ENCODE data around the gene HSPBP1. TPM values are rescaled to one million over a fixed set of nuclear protein-coding genes. Genes with fewer than 3 reads are reported as not detected.
A peak's percentile ranks its signal among the peaks of the same experiment; 100 is the strongest.

Gene HSPBP1
- total RNA-seq, 2 donors from 2014 or later, result 29.0 to 82.3 TPM

GRCh38 chr19:55248166-55248675 is 31.7 kb downstream of the HSPBP1 start:
- Histone ChIP-seq H3K27ac (peak overlapping the region; percentile 56), H3K9me3 (no peaks in the 10 kb centered on the region), H3K9ac (ENCODE audit: low read depth in 2 of 2, low read length in 2 of 2) (peak overlapping the region in 1 of 2 donors; percentile 22), H3K27me3 (no peaks in the 10 kb centered on the region), H3K4me1 (peaks cover 15% of the 10 kb centered on the region), H3K36me3 (no peaks in the 10 kb centered on the region), H3K4me3 (no peak overlapping the region)
- no peak for DNase-seq
- TF ChIP-seq CTCF (IDR thresholded peaks at IDR 0.05), result no peak
- intact Hi-C loops (cut with DNase I), result no loop called here

GRCh38 chr19:55247621-55248099 is 32.2 kb downstream of the HSPBP1 start:
- Histone ChIP-seq H3K9ac (ENCODE audit: low read depth in 2 of 2, low read length in 2 of 2) (peak overlapping the region in 1 of 2 donors; percentile 22), H3K36me3 (peaks cover 2% of the 10 kb centered on the region), H3K27ac (peak overlapping the region; percentile 56), H3K4me1 (peaks cover 15% of the 10 kb centered on the region), H3K4me3 (no peak overlapping the region), H3K9me3 (no peaks in the 10 kb centered on the region), H3K27me3 (no peaks in the 10 kb centered on the region)
- DNase-seq, result peak; percentile 75
- intact Hi-C loops (cut with DNase I), result no loop called here
- no peak for TF ChIP-seq CTCF (IDR thresholded peaks at IDR 0.05)

- H3K4me3 ChIP-seq, result no peak overlapping the region
- H3K36me3 ChIP-seq, result peaks cover 9% of the 10 kb centered on the region
- peaks cover 15% of the 10 kb centered on the region for H3K4me1 ChIP-seq
- no peak for DNase-seq
- TF ChIP-seq CTCF (IDR thresholded peaks at IDR 0.05), result no peak
- H3K27me3 ChIP-seq, result no peaks in the 10 kb centered on the region
- no peak overlapping the region for H3K27ac ChIP-seq
- H3K9me3 ChIP-seq, result no peaks in the 10 kb centered on the region
- no peak overlapping the region for H3K9ac ChIP-seq (ENCODE audit: low read depth in 2 of 2, low read length in 2 of 2)
- intact Hi-C loops (cut with DNase I), result no loop called here
Observed at GRCh38 chr19:55246462-55247451, 33.2 kb downstream of the HSPBP1 start.

- Histone ChIP-seq H3K27ac (no peak overlapping the region), H3K4me3 (no peak overlapping the region), H3K4me1 (peaks cover 15% of the 10 kb centered on the region), H3K27me3 (no peaks in the 10 kb centered on the region), H3K36me3 (peaks cover 15% of the 10 kb centered on the region), H3K9me3 (no peaks in the 10 kb centered on the region), H3K9ac (ENCODE audit: low read depth in 2 of 2, low read length in 2 of 2) (no peak overlapping the region)
- no peak for DNase-seq
- intact Hi-C loops (cut with DNase I), result no loop called here
- no peak for TF ChIP-seq CTCF (IDR thresholded peaks at IDR 0.05)
Observed at GRCh38 chr19:55245236-55245904, 34.5 kb downstream of the HSPBP1 start.

GRCh38 chr19:55244004-55244680 is 35.8 kb downstream of the HSPBP1 start:
- H3K36me3 ChIP-seq, result peaks cover 25% of the 10 kb centered on the region
- no peak for TF ChIP-seq CTCF (IDR thresholded peaks at IDR 0.05)
- no peak overlapping the region for H3K9ac ChIP-seq (ENCODE audit: low read depth in 2 of 2, low read length in 2 of 2)
- H3K4me3 ChIP-seq, result no peak overlapping the region
- no peaks in the 10 kb centered on the region for H3K27me3 ChIP-seq
- H3K27ac ChIP-seq, result no peak overlapping the region
- intact Hi-C loops (cut with DNase I), result no loop called here
- no peak for DNase-seq
- no peaks in the 10 kb centered on the region for H3K9me3 ChIP-seq
- H3K4me1 ChIP-seq, result peaks cover 12% of the 10 kb centered on the region
